Measurements from ENCODE around the gene MGST1.

MGST1 gene

DNA sequence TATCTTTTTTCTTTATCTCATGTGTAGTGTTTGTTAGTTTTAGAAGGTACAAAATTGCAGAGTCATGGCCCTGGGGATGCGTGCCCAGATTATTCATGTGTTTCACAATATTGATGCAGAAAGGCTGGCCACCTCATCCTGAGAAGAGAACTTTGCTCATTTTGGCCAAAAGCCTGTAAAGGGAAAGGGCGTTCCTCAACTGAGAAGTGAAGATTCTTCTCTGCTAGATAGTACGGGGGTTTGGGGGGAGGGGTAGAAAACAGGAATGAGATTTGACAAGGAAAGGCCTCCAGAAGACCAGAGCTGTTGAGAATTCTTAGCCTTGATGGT, 1.7 kb downstream of the MGST1 start:
- TF ChIP-seq EZH2phosphoT487 (IDR thresholded peaks at IDR 0.05; ENCODE audit: borderline replicate concordance) = no peak
- TF ChIP-seq, protein P1, sequence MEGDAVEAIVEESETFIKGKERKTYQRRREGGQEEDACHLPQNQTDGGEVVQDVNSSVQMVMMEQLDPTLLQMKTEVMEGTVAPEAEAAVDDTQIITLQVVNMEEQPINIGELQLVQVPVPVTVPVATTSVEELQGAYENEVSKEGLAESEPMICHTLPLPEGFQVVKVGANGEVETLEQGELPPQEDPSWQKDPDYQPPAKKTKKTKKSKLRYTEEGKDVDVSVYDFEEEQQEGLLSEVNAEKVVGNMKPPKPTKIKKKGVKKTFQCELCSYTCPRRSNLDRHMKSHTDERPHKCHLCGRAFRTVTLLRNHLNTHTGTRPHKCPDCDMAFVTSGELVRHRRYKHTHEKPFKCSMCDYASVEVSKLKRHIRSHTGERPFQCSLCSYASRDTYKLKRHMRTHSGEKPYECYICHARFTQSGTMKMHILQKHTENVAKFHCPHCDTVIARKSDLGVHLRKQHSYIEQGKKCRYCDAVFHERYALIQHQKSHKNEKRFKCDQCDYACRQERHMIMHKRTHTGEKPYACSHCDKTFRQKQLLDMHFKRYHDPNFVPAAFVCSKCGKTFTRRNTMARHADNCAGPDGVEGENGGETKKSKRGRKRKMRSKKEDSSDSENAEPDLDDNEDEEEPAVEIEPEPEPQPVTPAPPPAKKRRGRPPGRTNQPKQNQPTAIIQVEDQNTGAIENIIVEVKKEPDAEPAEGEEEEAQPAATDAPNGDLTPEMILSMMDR (conservative IDR thresholded peaks at IDR 0.05; ENCODE audit: low read length) = no peak
- no peaks in the 10 kb centered on the region for H3K79me2 ChIP-seq (ENCODE audit: insufficient read depth, low read length)
- H3K27me3 ChIP-seq (ENCODE audit: insufficient read depth, low read length, poor library complexity, severe bottlenecking) = no peaks in the 10 kb centered on the region
- H4K20me1 ChIP-seq (ENCODE audit: insufficient read depth, low read length, poor library complexity, severe bottlenecking) = no peaks in the 10 kb centered on the region
- H3K9me3 ChIP-seq (ENCODE audit: insufficient read depth, low read depth, low read length) = no peaks in the 10 kb centered on the region
- no peaks in the 10 kb centered on the region for H3K36me3 ChIP-seq (ENCODE audit: insufficient read depth, low read length)
- no peaks in the 10 kb centered on the region for H3F3A ChIP-seq (ENCODE audit: low read depth)
- no peak overlapping the region for H3K4me2 ChIP-seq (ENCODE audit: low read depth, low read length, poor library complexity, severe bottlenecking)
- no peak overlapping the region for H2AFZ ChIP-seq (ENCODE audit: low read length)
- no peak overlapping the region for H3K4me3 ChIP-seq (ENCODE audit: low read length, poor library complexity, severe bottlenecking)
- H3K9ac ChIP-seq (ENCODE audit: low read depth, low read length, poor library complexity, severe bottlenecking) = no peak overlapping the region
- H3K9me2 ChIP-seq (replicated peaks; ENCODE audit: low read depth, low read length) = no peaks in the 10 kb centered on the region
- H3K4me1 ChIP-seq (ENCODE audit: insufficient read depth, low read length, poor library complexity, severe bottlenecking) = no peaks in the 10 kb centered on the region

- Histone ChIP-seq H3K79me2 (ENCODE audit: insufficient read depth, low read length) (no peaks in the 10 kb centered on the region), H3F3A (ENCODE audit: low read depth) (no peaks in the 10 kb centered on the region), H3K27me3 (ENCODE audit: insufficient read depth, low read length, poor library complexity, severe bottlenecking) (no peaks in the 10 kb centered on the region), H3K36me3 (ENCODE audit: insufficient read depth, low read length) (no peaks in the 10 kb centered on the region), H3K9me2 (replicated peaks; ENCODE audit: low read depth, low read length) (no peaks in the 10 kb centered on the region), H3K9me3 (ENCODE audit: insufficient read depth, low read depth, low read length) (no peaks in the 10 kb centered on the region), H3K4me3 (ENCODE audit: low read length, poor library complexity, severe bottlenecking) (no peak overlapping the region), H2AFZ (ENCODE audit: low read length) (no peak overlapping the region), H3K4me2 (ENCODE audit: low read depth, low read length, poor library complexity, severe bottlenecking) (no peak overlapping the region), H3K9ac (ENCODE audit: low read depth, low read length, poor library complexity, severe bottlenecking) (no peak overlapping the region), H3K4me1 (ENCODE audit: insufficient read depth, low read length, poor library complexity, severe bottlenecking) (no peaks in the 10 kb centered on the region), H4K20me1 (ENCODE audit: insufficient read depth, low read length, poor library complexity, severe bottlenecking) (no peaks in the 10 kb centered on the region)
- TF ChIP-seq, protein P1 (conservative IDR thresholded peaks at IDR 0.05; ENCODE audit: low read length) = no peak
- TF ChIP-seq EZH2phosphoT487 (IDR thresholded peaks at IDR 0.05; ENCODE audit: borderline replicate concordance) = no peak
Observed at GRCh38 chr12:16350682-16351081, 3.2 kb downstream of the MGST1 start.

DNA sequence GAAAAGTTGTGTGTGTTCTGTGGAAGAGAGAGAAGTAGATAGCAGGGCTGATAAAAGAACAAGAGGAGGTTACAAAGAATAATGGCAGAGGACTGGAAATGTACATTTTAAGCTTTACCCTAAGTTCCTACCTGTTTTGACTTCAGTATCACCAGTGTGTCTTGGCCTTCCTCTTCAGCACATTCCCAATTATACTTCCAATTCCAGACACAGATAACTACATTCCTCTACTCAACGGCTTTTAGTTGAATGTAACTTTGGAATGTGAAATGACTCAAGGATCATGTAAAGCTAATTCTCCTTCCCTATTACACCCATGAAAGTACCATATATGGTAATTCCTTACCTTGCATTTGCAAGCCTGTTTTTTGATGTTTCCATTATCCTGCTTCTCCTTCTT, 5.0 kb downstream of the MGST1 start:
- no peaks in the 10 kb centered on the region for H3K36me3 ChIP-seq (ENCODE audit: insufficient read depth, low read length)
- no peaks in the 10 kb centered on the region for H3K79me2 ChIP-seq (ENCODE audit: insufficient read depth, low read length)
- H3K4me1 ChIP-seq (ENCODE audit: insufficient read depth, low read length, poor library complexity, severe bottlenecking) = no peaks in the 10 kb centered on the region
- TF ChIP-seq, protein P1 (conservative IDR thresholded peaks at IDR 0.05; ENCODE audit: low read length) = no peak
- TF ChIP-seq EZH2phosphoT487 (IDR thresholded peaks at IDR 0.05; ENCODE audit: borderline replicate concordance) = no peak
- no peak overlapping the region for H3K9ac ChIP-seq (ENCODE audit: low read depth, low read length, poor library complexity, severe bottlenecking)
- H3F3A ChIP-seq (ENCODE audit: low read depth) = no peaks in the 10 kb centered on the region
- no peak overlapping the region for H2AFZ ChIP-seq (ENCODE audit: low read length)
- H3K4me3 ChIP-seq (ENCODE audit: low read length, poor library complexity, severe bottlenecking) = no peak overlapping the region
- H3K27me3 ChIP-seq (ENCODE audit: insufficient read depth, low read length, poor library complexity, severe bottlenecking) = no peaks in the 10 kb centered on the region
- no peaks in the 10 kb centered on the region for H4K20me1 ChIP-seq (ENCODE audit: insufficient read depth, low read length, poor library complexity, severe bottlenecking)
- H3K4me2 ChIP-seq (ENCODE audit: low read depth, low read length, poor library complexity, severe bottlenecking) = no peak overlapping the region
- no peaks in the 10 kb centered on the region for H3K9me3 ChIP-seq (ENCODE audit: insufficient read depth, low read depth, low read length)
- no peaks in the 10 kb centered on the region for H3K9me2 ChIP-seq (replicated peaks; ENCODE audit: low read depth, low read length)
